ENCODE data around the gene CDCP2. TPM values are rescaled to one million over a fixed set of nuclear protein-coding genes. Genes with fewer than 3 reads are reported as not detected.
A peak's percentile ranks its signal among the peaks of the same experiment; 100 is the strongest.

The CDCP2 gene
- total RNA-seq, 1 experiment from 2014 or later = not detected

DNA sequence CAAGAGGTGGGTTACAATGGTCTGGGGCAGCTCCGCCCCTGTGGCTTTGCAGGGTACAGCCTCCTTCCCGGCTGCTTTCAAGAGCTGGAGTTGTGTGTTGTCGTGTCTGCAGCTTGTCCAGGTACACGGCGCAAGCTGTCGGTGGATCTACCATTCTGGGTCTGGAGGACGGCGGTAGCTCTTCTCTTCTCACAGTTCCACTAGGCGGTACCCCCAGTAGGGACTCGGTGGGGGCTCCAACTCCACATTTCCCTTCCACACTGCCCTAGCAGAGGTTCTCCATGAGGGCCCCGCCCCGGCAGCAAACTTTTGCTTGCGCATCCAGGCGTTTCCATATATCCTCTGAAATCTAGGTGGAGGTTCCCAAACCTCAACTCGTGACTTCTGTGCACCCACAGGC, 12.3 kb upstream of the CDCP2 start:
- Histone ChIP-seq H3K36me3 (ENCODE audit: low read depth) (no peaks in the 10 kb centered on the region), H3K9me3 (ENCODE audit: insufficient read depth, low read depth) (no peaks in the 10 kb centered on the region), H3F3A (ENCODE audit: insufficient read depth, low read depth) (no peaks in the 10 kb centered on the region), H4K20me1 (ENCODE audit: insufficient read depth) (no peaks in the 10 kb centered on the region), H3K4me3 (no peak overlapping the region), H3K27me3 (ENCODE audit: insufficient read depth, low read depth) (no peaks in the 10 kb centered on the region), H3K9me2 (ENCODE audit: insufficient read depth) (no peaks in the 10 kb centered on the region), H3K27ac (no peak overlapping the region), H2AFZ (no peak overlapping the region), H3K4me2 (no peak overlapping the region), H3K79me2 (ENCODE audit: low read depth) (no peaks in the 10 kb centered on the region), H3K4me1 (replicated peaks; ENCODE audit: insufficient read depth) (no peaks in the 10 kb centered on the region)
- CTCF ChIA-PET = no interaction called here
- TF ChIP-seq EZH2 (IDR thresholded peaks at IDR 0.05; ENCODE audit: low read depth) (no peak), CTCF (conservative IDR thresholded peaks at IDR 0.05) (no peak)
- intact Hi-C loops (cut with micrococcal nuclease; ENCODE audit: unreplicated experiment) = no loop called here
- DNase-seq = no peak
- POLR2A ChIA-PET (ENCODE audit: unreplicated experiment) = no interaction called here
- BruUV-seq (replicated peaks) = no TSS peak

DNA sequence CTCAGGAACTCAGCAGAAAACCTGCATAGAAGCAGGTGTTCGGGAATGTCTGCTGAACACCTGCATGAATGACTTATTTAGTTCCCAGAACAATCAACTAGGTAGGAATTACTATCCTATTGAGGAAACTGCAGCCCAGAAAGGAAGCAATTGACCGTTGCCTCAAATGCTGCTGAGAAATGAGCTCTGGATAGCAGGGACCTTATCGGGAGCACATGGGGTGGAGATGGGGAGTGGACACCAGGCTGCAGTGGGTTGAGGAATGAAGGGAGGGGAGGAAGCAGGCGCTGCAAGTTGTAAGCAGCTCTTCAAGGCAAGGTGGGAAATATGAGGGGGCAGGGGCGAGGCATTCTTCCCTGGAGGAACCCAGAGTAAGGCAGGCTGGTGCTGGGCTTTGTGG, 10.8 kb upstream of the CDCP2 start:
- Histone ChIP-seq H3K27ac (no peak overlapping the region), H3K27me3 (ENCODE audit: insufficient read depth, low read depth) (no peaks in the 10 kb centered on the region), H3K9me3 (ENCODE audit: insufficient read depth, low read depth) (no peaks in the 10 kb centered on the region), H3K4me2 (no peak overlapping the region), H3K9me2 (ENCODE audit: insufficient read depth) (no peaks in the 10 kb centered on the region), H3K79me2 (ENCODE audit: low read depth) (no peaks in the 10 kb centered on the region), H2AFZ (no peak overlapping the region), H4K20me1 (ENCODE audit: insufficient read depth) (no peaks in the 10 kb centered on the region), H3K36me3 (ENCODE audit: low read depth) (no peaks in the 10 kb centered on the region), H3F3A (ENCODE audit: insufficient read depth, low read depth) (no peaks in the 10 kb centered on the region), H3K4me1 (replicated peaks; ENCODE audit: insufficient read depth) (no peaks in the 10 kb centered on the region), H3K4me3 (no peak overlapping the region)
- DNase-seq = no peak
- intact Hi-C loops (cut with micrococcal nuclease; ENCODE audit: unreplicated experiment) = no loop called here
- no TSS peak for BruUV-seq (replicated peaks)
- CTCF ChIA-PET = no interaction called here
- TF ChIP-seq CTCF (conservative IDR thresholded peaks at IDR 0.05) = no peak
- no peak for TF ChIP-seq EZH2 (IDR thresholded peaks at IDR 0.05; ENCODE audit: low read depth)
- POLR2A ChIA-PET (ENCODE audit: unreplicated experiment) = interaction anchor here (0.5 kb wide), 1 partner anchor 91 kb away, joined by 6 read pairs; no protein-coding TSS in a partner anchor

DNA sequence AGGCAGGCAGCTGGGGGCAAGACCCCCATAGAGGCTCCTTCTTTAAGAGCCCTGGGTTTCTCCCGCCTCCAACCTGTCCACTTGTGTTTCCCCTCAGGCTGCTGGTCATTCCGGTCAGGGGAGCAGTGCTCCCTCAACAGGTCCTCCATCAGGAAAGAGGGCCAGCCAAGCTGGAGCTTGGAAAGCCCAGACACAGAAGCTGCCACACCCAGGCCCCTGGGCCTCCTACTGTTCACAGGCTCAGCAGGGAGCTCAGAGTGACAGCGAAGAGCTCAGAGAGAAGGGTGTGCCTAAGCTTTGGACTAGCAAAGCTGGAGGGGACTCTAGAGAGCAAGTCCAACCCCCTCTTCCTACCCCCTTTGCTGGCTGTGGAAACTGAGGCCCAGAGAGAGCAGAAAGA, 10.3 kb upstream of the CDCP2 start:
- intact Hi-C loops (cut with micrococcal nuclease; ENCODE audit: unreplicated experiment) = no loop called here
- H3K36me3 ChIP-seq (ENCODE audit: low read depth) = no peaks in the 10 kb centered on the region
- no peak overlapping the region for H3K4me3 ChIP-seq
- H3K9me2 ChIP-seq (ENCODE audit: insufficient read depth) = no peaks in the 10 kb centered on the region
- peak in 1 of 2 experiments; percentile 58 for DNase-seq
- no peaks in the 10 kb centered on the region for H3F3A ChIP-seq (ENCODE audit: insufficient read depth, low read depth)
- no peak overlapping the region for H3K4me2 ChIP-seq
- H3K9me3 ChIP-seq (ENCODE audit: insufficient read depth, low read depth) = no peaks in the 10 kb centered on the region
- POLR2A ChIA-PET (ENCODE audit: unreplicated experiment) = interaction anchor here (0.5 kb wide), 1 partner anchor 91 kb away, joined by 6 read pairs; no protein-coding TSS in a partner anchor
- no peaks in the 10 kb centered on the region for H3K27me3 ChIP-seq (ENCODE audit: insufficient read depth, low read depth)
- no peak overlapping the region for H2AFZ ChIP-seq
- no peak overlapping the region for H3K27ac ChIP-seq
- CTCF ChIA-PET = interaction anchor here (0.6 kb wide), 1 partner anchor 25 kb away, joined by 3 read pairs; no protein-coding TSS in a partner anchor
- H4K20me1 ChIP-seq (ENCODE audit: insufficient read depth) = no peaks in the 10 kb centered on the region
- peaks cover under 1% of the 10 kb centered on the region; the same call in 1 of the 2 replicates for H3K4me1 ChIP-seq (replicated peaks; ENCODE audit: insufficient read depth)
- no peaks in the 10 kb centered on the region for H3K79me2 ChIP-seq (ENCODE audit: low read depth)
- TF ChIP-seq EZH2 (IDR thresholded peaks at IDR 0.05; ENCODE audit: low read depth) = no peak
- no peak for TF ChIP-seq CTCF (conservative IDR thresholded peaks at IDR 0.05)
- no TSS peak for BruUV-seq (replicated peaks)

Data from PC-9 (cell line).